Astrocyte (in vitro differentiated cells and primary cell): ENCODE results near the gene DAPP1.

ENCODE experiments used
- CTCF ChIP-seq: IDR thresholded peaks from 2 replicates; pipeline ENCODE4 v1.5.1; 2011; ENCODE audit warnings: low read depth, mild to moderate bottlenecking, inconsistent platforms, low read length, moderate library complexity; ENCODE audit not compliant: insufficient read depth
- EZH2 ChIP-seq: IDR thresholded peaks from 2 replicates; pipeline ENCODE4 v1.6.1; 2012; ENCODE audit warnings: mild to moderate bottlenecking, low read length, inconsistent platforms; ENCODE audit not compliant: insufficient read depth

GRCh38 chr4:99852199-99852749 lies 35.6 kb downstream of the DAPP1 start:
- TF ChIP-seq CTCF: no peak
- no peak for TF ChIP-seq EZH2
